B cell (primary cell): ENCODE measurements around the gene CTNNA1. TPM values are rescaled to one million over a fixed set of nuclear protein-coding genes. Genes with fewer than 3 reads are reported as not detected.

ENCODE experiments used
- ATAC-seq: fragments of 200-7000 bp; cut with Tn5 transposase; one replicate; pipeline ENCODE4 v1.10.0; 2021; ENCODE audit warnings: low read depth, mild to moderate bottlenecking, moderate number of reproducible peaks, moderate library complexity
- CTCF ChIA-PET: fragments of 350-600 bp; sonication (Branson Sonifier 250); formaldehyde crosslinking; loops from one replicate; lab custom pipeline; 2021; ENCODE audit warnings: antibody characterized with exemption, inconsistent platforms; lab: Charles Lee
- POLR2A ChIA-PET: fragments of 350-600 bp; sonication (Branson Sonifier 250); formaldehyde crosslinking; loops from one replicate; lab custom pipeline; 2021; ENCODE audit warnings: antibody characterized with exemption; lab: Charles Lee
- DNase-seq: peaks from one replicate; pipeline ENCODE4 v3.0.0; 2013
- H2AFZ ChIP-seq: 2 replicates; pipeline ENCODE4 v1.6.1; 2012; ENCODE audit warnings: mild to moderate bottlenecking, low read depth, low read length; ENCODE audit not compliant: insufficient read depth, poor library complexity, severe bottlenecking
- H3K27ac ChIP-seq, 2 donors: 1 replicate in 1 of 2; 2 replicates in 1 of 2; pipeline ENCODE4 v1.5.1; 2012 to 2013; ENCODE audit warnings: low read length in 2 of 2, mild to moderate bottlenecking in 2 of 2, moderate library complexity in 1 of 2
- H3K27me3 ChIP-seq, 4 experiments: fragments of 200-600 bp in 1 of 4; sonication (generic) in 1 of 4; replicated peaks in 1 of 4; 1 replicate in 2 of 4; 2 replicates in 2 of 4; pipeline versions ENCODE4 v1.6.1 to v1.7.0; 2013 to 2016; ENCODE audit warnings: low read length in 3 of 4, mild to moderate bottlenecking in 2 of 4, mixed read lengths in 1 of 4, moderate library complexity in 1 of 4; ENCODE audit not compliant: insufficient read depth in 4 of 4, control insufficient read depth in 3 of 4; ENCODE audit errors: control extremely low read depth in 1 of 4
- H3K36me3 ChIP-seq, 2 experiments: replicated peaks in 1 of 2; 1 replicate in 1 of 2; 2 replicates in 1 of 2; pipeline versions ENCODE4 v1.6.1 to v1.7.1; 2013; ENCODE audit warnings: low read length in 1 of 2; ENCODE audit not compliant: insufficient read depth in 2 of 2, control insufficient read depth in 1 of 2; ENCODE audit errors: control extremely low read depth in 1 of 2, extremely low read depth in 1 of 2
- H3K4me1 ChIP-seq, 2 donors: fragments of 200-600 bp in 1 of 2; sonication (generic) in 1 of 2; 1 replicate in 1 of 2; 2 replicates in 1 of 2; pipeline versions ENCODE4 v1.5.1 to v1.6.1; 2013 to 2017; ENCODE audit warnings: low read length in 2 of 2; ENCODE audit not compliant: control insufficient read depth in 2 of 2, insufficient read depth in 2 of 2
- H3K4me2 ChIP-seq: replicated peaks from 2 replicates; pipeline ENCODE3; 2012; ENCODE audit warnings: mild to moderate bottlenecking, low read depth, low read length; ENCODE audit not compliant: poor library complexity, severe bottlenecking
- H3K4me3 ChIP-seq, 5 experiments: fragments of 200-600 bp in 1 of 5; sonication (generic) in 1 of 5; 1 replicate in 3 of 5; 2 replicates in 2 of 5; pipeline versions ENCODE4 v1.5.1 to v1.7.0; 2011 to 2016; ENCODE audit warnings: low read length in 4 of 5, mild to moderate bottlenecking in 4 of 5, low read depth in 2 of 5, control low read depth in 1 of 5, moderate library complexity in 1 of 5; ENCODE audit not compliant: insufficient read depth in 1 of 5; ENCODE audit errors: control extremely low read depth in 1 of 5, extremely low read depth in 1 of 5
- H3K79me2 ChIP-seq: fragments of 200-600 bp; sonication (generic); one replicate; pipeline ENCODE4 v1.6.0; 2016; ENCODE audit warnings: low read length; ENCODE audit not compliant: control insufficient read depth, insufficient read depth
- H3K9ac ChIP-seq: fragments of 200-600 bp; sonication (generic); 2 replicates; pipeline ENCODE4 v1.6.1; 2017; ENCODE audit warnings: mild to moderate bottlenecking, low read length, moderate library complexity
- H3K9me3 ChIP-seq, 3 donors: one replicate each; pipeline versions ENCODE4 v1.6.1 to v1.7.1; 2013; ENCODE audit warnings: low read length in 2 of 3; ENCODE audit not compliant: control insufficient read depth in 2 of 3, insufficient read depth in 1 of 3; ENCODE audit errors: control extremely low read depth in 1 of 3
- H4K20me1 ChIP-seq: 2 replicates; pipeline ENCODE4 v1.6.0; 2012; ENCODE audit warnings: mild to moderate bottlenecking, low read length; ENCODE audit not compliant: insufficient read depth, control insufficient read depth, poor library complexity, severe bottlenecking
- H3K27ac Mint-ChIP-seq: one replicate; pipeline ENCODE4 v1.8.0; 2021; ENCODE audit warnings: mixed read lengths
- H3K27me3 Mint-ChIP-seq: one replicate; pipeline ENCODE4 v1.8.0; 2021; ENCODE audit warnings: mixed read lengths
- H3K4me1 Mint-ChIP-seq: one replicate; pipeline ENCODE4 v1.8.0; 2021; ENCODE audit warnings: mixed read lengths
- H3K4me3 Mint-ChIP-seq: one replicate; pipeline ENCODE4 v1.8.0; 2021; ENCODE audit warnings: mixed read lengths
- H3K9me3 Mint-ChIP-seq: one replicate; pipeline ENCODE4 v1.8.0; 2022; ENCODE audit warnings: mixed read lengths; ENCODE audit not compliant: insufficient read depth
- EZH2 ChIP-seq: IDR thresholded peaks from 2 replicates; pipeline ENCODE4 v1.6.1; 2012; ENCODE audit warnings: borderline replicate concordance, low read depth, mild to moderate bottlenecking, moderate library complexity, low read length; ENCODE audit not compliant: insufficient read depth, poor library complexity, severe bottlenecking
- WGBS: methylation state at CpG from one replicate; pipeline ENCODE4 v1.1.5; 2013; ENCODE audit warnings: missing lambda C conversion rate; ENCODE audit not compliant: insufficient coverage; 5-methylcytosine and 5-hydroxymethylcytosine counted together
- intact Hi-C: fragments of 100-400 bp; cut with micrococcal nuclease; formaldehyde crosslinking; loops from one replicate; pipeline ENCODE4 v1.10.0; 2022
- polyA plus RNA-seq: library from polyadenylated mRNA; depleted of rRNA; stranded (reverse); fragments of >200 nt; gene quantifications from 2 replicates; pipeline ENCODE4 v1.2.3, GENCODE V29; 2012
- total RNA-seq, 2 donors: library from RNA; stranded (reverse); fragments of 120-200 nt in 1 of 2; gene quantifications; 1 replicate in 1 of 2; 2 replicates in 1 of 2; pipeline versions ENCODE4 v1.2.3 to v1.2.4, GENCODE V29; 2013 to 2022
- TF ChIP-seq, protein P1 (sequence below): fragments of 200-600 bp; IDR thresholded peaks from one replicate; pipeline ENCODE4 v1.8.0; 2022; ENCODE audit warnings: antibody characterized with exemption, mild to moderate bottlenecking

CTNNA1 gene
- total and polyA plus RNA-seq, 2 donors (not counting 1 experiment from before 2014, with no cell fraction given) = 22.7 to 96.0 TPM

DNA sequence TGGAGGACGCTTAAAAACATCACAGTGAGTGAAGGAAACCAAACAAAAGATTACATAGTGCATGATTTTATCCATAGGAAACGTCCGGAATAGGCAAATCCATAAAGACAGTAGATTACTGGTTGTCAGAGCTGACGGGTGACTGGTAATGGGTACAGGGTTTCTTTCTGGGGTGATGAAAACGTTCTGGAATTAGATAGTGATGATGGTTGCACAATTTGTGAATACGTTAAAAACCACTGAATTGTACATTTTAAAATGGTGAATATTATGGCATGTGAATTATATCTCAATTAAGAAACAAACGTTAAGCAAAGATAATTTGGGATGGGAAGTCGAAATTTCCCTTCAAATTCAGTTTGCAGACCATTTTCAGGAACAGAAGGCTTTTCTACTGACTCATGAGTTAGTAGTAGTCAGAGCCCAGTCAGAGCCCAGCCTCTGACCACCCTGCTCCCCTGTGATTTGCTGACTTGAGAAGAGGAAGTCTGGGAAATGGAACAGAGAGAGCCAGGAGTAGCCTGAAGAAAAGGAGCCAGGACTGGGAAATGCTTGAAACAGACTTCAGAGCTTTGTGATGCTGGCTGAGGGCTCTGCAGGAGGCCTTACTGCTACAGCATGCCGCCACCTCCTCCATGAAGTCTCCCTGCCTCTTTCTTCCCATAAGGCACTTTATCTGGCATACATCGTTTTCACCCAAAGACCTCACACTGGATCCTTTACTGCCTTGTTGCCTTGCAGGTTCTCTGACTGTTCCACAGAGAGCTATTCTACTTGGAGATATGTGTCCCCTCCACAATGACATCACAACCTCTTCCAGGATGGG is 46.4 kb upstream of the CTNNA1 start:
- Histone ChIP-seq H3K36me3 (no peaks in the 10 kb centered on the region), H3K4me1 (no peaks in the 10 kb centered on the region), H3K9ac (no peak overlapping the region), H3K4me2 (no peak overlapping the region), H3K9me3 (no peaks in the 10 kb centered on the region), H2AFZ (no peak overlapping the region), H3K27me3 (peaks cover 0 to 5% (median 0%) of the 10 kb centered on the region in 4 experiments), H4K20me1 (no peaks in the 10 kb centered on the region), H3K27ac (no peak overlapping the region), H3K79me2 (no peaks in the 10 kb centered on the region), H3K4me3 (no peak overlapping the region)
- ATAC-seq (no peak), DNase-seq (no peak)
- H3K9me3 Mint-ChIP-seq = no peaks in the 10 kb centered on the region
- H3K27ac Mint-ChIP-seq = no peak overlapping the region
- no peaks in the 10 kb centered on the region for H3K4me1 Mint-ChIP-seq
- peaks cover 34% of the 10 kb centered on the region for H3K27me3 Mint-ChIP-seq
- 81% methylated on average over 8 of the region's 10 CpGs for WGBS
- H3K4me3 Mint-ChIP-seq = no peak overlapping the region
- intact Hi-C loops = no loop called here
- ChIA-PET POLR2A (no interaction called here), CTCF (no interaction called here)
- TF ChIP-seq EZH2 = no peak
- TF ChIP-seq, protein P1, sequence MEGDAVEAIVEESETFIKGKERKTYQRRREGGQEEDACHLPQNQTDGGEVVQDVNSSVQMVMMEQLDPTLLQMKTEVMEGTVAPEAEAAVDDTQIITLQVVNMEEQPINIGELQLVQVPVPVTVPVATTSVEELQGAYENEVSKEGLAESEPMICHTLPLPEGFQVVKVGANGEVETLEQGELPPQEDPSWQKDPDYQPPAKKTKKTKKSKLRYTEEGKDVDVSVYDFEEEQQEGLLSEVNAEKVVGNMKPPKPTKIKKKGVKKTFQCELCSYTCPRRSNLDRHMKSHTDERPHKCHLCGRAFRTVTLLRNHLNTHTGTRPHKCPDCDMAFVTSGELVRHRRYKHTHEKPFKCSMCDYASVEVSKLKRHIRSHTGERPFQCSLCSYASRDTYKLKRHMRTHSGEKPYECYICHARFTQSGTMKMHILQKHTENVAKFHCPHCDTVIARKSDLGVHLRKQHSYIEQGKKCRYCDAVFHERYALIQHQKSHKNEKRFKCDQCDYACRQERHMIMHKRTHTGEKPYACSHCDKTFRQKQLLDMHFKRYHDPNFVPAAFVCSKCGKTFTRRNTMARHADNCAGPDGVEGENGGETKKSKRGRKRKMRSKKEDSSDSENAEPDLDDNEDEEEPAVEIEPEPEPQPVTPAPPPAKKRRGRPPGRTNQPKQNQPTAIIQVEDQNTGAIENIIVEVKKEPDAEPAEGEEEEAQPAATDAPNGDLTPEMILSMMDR = no peak

DNA sequence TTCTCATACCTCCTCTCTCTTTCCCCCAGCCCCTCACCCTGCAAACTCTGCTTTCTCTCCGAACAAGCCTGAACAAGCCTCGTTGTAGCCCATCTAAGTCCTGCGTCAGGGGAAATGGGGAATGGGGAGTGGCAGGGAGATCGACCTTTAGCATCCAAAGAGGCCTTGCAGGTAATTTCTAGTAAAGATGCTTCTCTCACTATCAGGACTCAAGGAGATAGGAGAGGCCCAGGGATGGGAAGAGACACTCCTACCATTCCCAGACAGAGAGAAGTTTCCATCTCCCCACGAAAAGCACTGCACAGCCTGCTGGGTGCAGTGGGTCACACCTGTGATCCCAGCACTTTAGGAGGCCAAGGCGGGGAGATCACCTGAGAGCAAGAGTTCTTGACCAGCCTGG is 44.4 kb upstream of the CTNNA1 start:
- no peak overlapping the region for H2AFZ ChIP-seq
- no peaks in the 10 kb centered on the region for H3K4me1 ChIP-seq
- Mint-ChIP-seq H3K27ac (no peak overlapping the region), H3K4me1 (no peaks in the 10 kb centered on the region), H3K27me3 (peaks cover 29% of the 10 kb centered on the region), H3K9me3 (no peaks in the 10 kb centered on the region), H3K4me3 (no peak overlapping the region)
- no peak for TF ChIP-seq EZH2
- TF ChIP-seq, protein P1 = no peak
- H3K9ac ChIP-seq = no peak overlapping the region
- 87% methylated on average over 3 of the region's 6 CpGs for WGBS
- no peak for ATAC-seq
- peaks cover 0 to 5% (median 0%) of the 10 kb centered on the region in 4 experiments for H3K27me3 ChIP-seq
- no peak overlapping the region for H3K27ac ChIP-seq
- no peak overlapping the region for H3K4me3 ChIP-seq
- H3K9me3 ChIP-seq = no peaks in the 10 kb centered on the region
- CTCF ChIA-PET = no interaction called here
- intact Hi-C loops = no loop called here
- POLR2A ChIA-PET = no interaction called here
- H3K79me2 ChIP-seq = no peaks in the 10 kb centered on the region
- no peak for DNase-seq
- H3K4me2 ChIP-seq = no peak overlapping the region
- H4K20me1 ChIP-seq = no peaks in the 10 kb centered on the region
- H3K36me3 ChIP-seq = no peaks in the 10 kb centered on the region
